NCI-H187 treated with DMSO at 0.1 percent for 48 hours (cell line): ENCODE data around the gene CLTCL1.
"Not testable (repeated sequence)": the region's sequence is repeated elsewhere in the genome, so short reads cannot be mapped to it uniquely, and the experiment has no call there.

Experiments
- DNase-seq: peaks from one replicate; lab custom pipeline; 2025; lab: John Stamatoyannopoulos, UW

Gene CLTCL1

DNA sequence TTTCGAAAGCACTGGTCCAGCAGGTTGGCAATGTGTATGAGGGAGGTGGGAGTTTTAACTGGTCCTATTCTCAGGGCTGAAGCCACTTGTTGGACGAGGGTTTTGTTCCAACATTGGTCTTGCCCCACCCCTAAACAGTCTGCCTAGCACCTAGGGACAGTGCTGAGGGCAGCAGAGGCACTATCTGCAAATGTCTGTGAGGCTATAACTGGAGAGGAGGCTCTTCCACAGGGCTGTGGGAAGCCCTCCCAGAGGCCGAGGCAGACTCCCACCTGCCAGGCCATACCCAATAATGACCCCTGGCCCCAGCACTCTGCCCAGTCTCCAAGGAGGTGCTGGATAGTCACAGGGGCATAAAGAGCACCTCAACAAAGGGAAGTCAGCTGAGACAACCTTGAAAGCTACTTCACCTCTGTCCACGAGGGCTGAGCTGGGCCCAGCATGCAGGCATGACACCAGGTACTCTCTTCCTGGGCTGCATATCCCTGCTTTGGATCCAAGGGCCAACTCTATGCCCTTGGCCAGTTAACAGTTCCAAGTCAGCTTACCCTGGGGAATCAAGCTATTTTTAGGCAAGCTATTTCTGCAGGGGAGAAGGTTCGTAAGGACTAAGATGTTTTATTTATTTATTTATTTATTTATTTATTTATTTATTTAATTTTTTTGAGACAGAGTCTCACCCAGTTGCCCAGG is 72.8 kb downstream of the CLTCL1 start:
- DNase-seq = no peak

DNA sequence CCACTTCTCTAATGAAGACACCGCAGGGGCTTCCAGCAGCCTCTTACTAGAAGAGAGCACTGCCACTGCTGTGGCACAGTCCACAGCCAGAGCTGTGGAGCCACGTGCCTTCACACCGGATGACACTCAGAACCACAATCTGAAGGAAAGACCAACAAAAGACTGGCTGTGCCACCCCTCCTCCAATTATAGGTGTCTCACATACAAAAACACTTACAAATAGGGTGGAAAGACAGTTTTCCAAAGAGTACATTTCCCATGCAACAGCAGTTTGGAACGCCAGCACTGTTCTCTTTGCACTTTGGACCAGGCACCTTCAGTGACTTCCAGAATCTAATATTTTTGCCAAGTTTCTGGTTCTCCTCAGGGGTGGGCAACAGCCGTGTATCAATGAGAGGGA is 74.9 kb downstream of the CLTCL1 start:
- DNase-seq = no peak

DNA sequence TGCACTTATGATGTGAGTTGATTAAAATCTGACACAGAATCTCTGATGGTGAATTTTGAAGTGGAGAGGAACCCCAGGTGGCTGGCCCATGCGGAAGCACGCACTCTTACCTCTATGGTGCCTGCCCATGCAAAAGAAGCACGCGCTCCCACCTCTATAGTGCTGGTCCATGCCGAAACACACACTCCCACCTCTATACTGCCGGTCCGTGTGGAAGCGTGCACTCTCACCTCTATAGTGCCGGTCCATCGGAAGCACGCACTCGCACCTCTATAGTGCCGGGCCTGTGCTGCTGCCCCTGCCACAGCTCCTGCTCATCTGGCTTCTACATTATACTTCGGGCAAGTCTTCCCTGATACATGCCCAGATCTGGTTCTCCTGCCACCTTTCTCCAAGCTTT is 76.2 kb downstream of the CLTCL1 start:
- no peak for DNase-seq

DNA sequence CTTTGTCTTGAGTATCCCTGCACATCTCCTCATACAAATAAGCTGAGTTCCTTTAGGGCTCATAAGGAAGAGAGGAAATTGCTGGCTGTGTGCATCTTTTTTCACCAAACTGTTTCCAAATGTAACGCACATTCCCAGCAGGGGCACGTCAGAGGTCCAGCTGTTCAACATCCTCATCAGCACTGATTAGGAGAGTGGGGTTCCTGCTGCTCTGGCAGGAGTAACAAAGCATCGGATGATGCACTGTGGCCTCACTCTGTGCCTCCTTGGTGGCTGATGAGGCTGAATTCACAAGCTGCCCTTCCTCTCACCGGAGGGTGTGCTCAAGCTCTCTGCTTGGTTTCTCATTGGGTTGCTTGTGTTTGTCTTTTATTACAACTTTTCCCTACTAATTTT is 77.4 kb downstream of the CLTCL1 start:
- no peak for DNase-seq

DNA sequence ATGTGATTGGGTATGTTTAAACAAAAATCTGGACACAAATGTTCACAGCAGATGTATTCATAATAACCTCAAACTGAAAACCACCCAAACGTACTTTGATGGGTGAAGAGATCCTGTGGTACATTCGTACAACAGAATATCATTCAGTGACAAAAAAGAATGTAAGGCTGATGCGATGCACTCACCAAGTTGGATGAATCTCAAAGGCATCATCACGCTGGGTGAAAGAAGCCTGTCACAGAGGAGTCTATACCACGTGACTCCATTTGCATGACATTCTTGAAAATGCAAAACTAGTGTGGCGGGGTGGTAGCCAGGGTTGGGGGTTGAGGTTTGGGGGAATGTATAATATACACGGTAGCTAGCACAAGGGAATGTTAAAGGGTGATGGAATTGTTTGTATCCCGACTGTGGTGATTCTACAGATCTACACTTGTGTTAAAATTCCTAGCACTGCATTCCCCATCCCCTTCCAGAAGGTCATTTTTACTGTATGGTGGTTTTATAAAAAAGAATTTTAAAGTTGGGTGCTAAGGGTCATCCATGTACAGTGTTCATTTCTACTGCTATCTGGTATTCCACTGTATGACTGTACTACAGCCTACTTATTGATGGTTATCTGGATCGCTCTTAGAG is 78.0 kb downstream of the CLTCL1 start:
- no peak for DNase-seq

DNA sequence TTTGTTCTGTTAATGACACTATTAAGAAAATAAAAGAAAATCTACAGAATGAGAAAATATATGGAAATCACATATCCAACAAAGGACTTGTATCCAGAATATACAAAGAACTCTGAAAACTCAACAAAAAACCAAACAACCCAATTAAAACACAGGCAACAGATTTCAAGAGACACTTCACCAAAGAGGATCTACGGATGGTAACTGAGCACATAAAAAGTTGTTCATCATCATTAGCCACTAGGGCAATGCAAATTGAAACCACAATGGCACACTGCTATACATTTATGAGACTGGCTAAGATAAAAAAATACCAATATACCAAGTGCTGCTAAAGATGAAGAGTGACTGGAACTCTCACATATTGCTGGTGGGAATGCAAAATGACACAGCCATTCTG is 78.5 kb downstream of the CLTCL1 start:
- DNase-seq = no peak

DNA sequence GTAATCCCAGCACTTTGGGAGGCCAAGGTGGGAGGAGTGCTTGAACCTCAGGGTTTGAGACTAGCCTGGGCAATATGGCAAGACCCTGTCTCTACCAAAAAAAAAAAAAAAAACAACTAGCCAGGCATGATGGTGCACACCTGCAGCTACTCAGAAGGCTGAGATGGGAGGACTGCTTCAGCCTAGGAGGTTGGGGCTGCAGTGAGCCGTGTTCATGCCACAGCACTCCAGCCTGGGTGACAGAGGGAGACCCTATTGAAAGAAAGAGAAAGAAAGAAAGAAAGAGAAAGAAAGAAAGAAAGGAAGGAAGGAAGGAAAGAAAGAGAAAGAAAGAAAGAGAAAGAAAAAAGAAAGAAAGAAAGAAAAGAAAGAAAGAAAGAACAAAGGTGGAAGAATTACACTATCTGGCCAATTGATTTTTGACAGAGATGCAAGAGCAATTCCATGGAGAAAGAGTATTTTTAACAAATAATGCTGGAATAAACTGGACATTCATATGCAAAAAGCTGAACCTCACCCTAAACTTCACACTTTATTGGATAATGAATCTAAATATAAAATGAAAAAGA is 79.1 kb downstream of the CLTCL1 start:
- no peak for DNase-seq

DNA sequence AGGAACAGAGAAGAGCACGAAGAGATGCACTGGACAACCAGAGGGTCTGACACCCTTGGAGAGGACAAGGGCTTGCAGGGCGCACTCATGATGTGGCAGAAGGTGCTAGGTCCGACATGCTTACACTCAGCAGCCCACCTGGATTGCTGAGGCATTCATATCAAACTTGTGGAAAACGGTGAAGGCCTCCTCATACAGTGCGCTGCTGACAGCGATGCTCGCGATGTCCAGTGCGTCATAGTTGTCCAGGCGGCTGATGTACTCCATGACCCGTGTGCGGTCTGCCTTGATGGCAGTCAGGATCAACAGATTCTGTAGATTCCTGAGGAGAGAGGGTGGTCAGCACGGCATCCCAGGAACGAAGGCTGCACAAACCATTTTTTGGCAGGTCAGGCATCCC is 81.3 kb downstream of the CLTCL1 start:
- no peak for DNase-seq

DNA sequence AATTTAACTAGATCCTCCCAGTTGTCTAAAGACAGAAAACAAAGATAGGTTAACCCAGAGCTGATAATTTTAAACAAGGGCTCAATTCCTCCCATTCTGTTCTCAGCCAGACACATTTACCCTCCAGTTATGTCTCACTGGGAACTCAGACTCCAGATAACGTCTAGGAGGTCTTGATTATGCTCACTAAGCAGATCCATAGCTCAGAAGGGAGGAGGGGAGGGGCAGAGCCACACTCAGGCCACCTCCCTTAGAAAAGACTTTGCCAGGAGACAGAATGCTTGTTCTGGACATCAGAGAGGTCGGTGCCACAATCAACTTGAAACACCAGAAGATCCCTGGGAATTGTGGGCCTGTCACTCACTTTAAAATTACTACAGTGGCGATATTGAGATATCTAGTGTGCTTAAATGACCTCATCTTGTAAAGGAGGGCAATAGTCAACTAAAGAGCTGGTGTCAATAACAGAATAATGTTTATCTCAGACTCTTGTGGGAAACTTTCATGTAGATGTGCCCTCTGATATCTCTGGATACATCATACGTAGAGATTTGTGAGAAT is 83.2 kb downstream of the CLTCL1 start:
- no peak for DNase-seq

DNA sequence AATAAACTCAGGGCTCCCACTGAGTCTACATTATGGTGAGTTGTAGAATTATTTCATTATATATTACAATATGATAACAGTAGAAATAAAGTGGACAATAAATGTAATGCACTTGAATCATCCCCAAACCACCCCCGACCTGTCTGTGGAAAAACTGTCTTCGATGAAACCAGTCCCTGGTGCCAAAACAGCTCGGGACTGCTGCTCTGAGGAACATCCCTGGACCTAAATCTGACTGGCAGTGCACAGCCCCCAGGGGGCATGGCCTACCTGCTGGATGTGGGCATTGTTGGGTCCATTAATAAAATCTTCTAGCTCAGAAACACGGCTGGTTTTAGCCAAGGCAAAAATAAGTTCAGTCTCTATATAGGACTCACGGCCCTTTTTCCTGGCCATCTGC is 83.6 kb downstream of the CLTCL1 start:
- no peak for DNase-seq

DNA sequence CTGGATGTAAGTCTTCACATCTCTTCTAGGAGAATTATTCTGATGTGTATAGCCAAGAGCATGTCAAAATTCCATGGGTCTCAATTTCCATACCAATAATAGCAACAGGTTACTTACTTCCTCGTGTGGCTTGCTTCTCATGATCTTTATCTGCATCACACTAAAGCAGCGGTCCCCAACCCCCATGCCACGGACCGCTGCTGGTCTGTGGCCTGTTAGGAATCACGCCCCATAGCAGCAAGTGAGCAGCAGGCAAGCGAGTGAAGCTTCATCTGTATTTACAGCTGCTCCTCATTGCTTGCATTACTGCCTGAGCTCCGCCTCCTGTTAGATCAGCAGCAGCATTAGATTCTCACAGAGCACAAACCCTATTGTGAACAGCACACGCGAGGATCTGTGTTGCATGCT is 84.1 kb downstream of the CLTCL1 start:
- no peak for DNase-seq

DNA sequence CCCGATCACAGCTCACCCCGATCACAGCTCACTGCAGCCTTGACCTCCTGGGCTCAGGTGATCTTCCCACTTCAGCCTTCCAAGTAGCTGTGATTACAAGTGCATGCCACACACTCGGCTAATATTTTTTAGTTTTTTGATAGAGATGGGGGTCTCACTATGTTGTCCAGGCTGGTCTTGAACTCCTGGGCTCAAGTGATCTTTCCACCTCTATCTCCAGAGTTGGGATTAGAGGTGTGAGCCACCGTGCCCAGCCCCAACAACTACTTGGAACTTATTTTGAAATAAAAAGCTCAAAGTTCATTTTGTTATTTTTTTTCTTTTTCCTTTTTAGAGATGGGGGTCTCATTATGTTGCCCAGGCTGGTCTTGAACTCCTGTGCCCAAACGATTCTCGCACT is 85.2 kb downstream of the CLTCL1 start:
- DNase-seq = no peak

DNA sequence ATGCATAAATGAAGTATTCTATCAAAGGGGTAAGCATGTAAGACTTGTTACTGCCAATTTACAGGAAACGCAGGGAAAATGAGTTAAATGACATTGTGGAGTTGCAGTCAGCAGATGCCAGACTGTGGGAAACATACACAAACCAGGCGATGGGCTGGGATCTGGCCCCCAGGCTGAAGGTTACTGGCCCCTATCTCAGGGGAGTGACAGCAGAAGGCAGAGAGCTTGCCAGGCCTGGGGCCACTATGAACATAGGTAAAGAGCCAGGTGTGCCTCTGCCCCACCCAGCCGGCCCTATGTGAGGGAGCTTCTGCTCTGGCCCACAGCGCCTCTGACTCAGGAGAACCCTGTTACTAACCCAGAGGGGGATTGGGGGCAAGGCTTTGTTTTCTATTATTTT is 86.9 kb downstream of the CLTCL1 start:
- DNase-seq = no peak

DNA sequence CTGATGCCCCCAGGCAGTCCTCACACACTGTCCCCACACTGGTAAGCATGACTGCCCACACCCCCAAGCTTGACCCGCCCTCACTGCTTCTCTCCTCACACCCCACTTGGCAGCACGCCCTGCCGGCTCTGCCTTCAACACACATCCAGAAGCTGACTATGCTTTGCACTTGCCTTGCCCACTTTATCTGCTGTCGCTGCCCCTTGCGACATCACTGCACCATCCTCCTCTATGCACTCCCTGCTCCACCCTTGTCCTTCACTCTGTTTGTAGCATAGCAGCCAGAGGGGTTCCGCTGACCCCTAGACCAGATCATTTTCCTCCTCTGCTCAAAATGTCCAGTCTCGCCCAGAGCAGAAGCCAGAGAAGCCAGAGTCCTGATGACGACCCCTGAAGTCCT is 87.7 kb downstream of the CLTCL1 start:
- DNase-seq = no peak

DNA sequence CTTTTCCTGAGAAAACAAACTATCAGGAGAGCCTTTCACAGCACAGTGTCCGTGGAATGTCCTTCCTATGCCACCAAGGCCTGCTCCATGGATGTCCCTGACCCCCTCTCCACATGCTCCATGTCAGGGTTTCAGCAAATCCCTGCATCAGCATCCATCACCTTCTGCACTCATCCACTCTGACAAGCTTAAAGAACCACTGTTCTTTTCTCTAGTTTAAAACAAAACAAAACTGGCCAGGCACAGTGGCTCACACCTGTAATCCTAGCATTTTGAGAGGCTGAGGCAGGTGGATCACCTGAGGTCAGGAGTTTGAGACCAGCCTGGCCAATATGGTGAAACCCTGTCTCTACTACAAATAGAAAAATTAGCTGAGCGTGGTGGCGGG is 88.7 kb downstream of the CLTCL1 start:
- not testable (repeated sequence) for DNase-seq

DNA sequence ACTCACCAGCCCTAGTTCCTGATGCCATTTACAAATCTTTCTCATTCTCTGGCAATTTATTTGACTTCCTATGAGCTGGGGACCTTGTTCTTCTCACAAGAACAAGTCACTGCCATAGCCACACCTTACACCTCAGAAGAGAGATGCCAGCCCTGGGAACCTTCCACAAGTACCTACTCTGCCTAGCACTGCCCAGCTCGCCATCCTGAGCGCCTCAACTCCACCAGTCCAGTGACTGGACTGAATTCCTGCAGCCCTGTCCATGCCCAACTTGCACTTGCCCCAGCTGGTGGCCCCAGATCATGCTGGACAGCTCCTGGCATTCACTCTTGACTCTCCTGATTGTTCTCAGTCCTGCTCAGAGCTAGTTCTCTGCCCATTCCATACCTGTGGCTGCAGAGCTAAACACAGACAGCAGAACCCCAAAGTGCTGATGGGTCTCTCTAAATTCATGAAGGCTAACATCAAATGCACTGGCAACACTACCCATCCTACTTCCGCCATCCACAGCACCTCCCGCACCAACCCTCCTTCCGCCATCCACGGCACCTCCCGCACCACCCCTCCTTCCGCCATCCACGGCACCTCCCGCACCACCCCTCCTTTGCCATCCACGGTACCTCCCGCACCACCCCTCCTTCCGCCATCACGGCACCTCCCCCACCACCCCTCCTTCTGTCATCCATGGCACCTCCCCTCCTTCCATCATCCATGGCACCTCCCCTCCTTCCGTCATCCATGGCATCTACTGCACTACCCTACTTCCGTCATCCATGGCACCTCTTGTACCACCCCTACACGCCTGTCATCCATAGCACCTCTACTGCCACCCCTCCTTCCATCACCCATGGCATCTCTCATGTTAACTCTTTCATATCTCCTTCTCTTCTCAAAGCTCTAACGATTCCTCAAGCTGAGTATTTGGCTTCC is 89.4 kb downstream of the CLTCL1 start:
- no peak for DNase-seq

DNA sequence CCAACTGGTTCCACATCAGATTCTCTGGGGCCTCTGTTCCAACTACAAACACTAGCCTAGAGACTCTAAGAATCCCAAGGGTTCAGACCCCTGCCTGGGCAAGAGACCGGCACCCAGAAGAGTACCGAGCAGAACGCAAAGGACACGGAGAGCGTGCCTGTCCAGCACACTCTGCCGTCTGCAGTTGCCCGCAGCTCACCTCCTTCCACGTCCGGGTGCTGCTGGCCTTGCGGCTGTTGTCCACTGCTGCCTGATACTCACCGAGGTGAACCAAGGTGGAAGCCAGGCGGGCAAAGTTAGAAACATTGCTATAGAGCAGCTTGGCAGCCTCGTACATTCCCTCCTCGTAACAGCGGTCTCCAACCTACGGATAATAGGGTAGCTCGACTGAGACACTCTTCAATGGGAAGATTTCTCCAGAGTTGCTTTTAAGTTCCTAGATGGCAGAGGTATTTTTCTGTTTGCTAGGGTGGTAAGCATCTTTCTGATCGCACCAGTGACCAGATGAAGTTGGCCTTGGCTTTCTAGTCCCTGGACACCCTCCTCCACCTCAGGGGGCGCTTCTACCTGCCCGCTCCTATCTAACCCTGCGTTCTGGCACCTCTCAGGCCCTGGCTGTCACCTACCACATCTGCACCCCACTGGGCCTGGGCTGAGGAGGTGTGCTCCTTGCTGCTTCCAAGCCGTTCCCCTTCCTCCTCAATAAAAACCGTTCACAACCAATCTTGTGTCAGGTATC is 90.2 kb downstream of the CLTCL1 start:
- DNase-seq = no peak

DNA sequence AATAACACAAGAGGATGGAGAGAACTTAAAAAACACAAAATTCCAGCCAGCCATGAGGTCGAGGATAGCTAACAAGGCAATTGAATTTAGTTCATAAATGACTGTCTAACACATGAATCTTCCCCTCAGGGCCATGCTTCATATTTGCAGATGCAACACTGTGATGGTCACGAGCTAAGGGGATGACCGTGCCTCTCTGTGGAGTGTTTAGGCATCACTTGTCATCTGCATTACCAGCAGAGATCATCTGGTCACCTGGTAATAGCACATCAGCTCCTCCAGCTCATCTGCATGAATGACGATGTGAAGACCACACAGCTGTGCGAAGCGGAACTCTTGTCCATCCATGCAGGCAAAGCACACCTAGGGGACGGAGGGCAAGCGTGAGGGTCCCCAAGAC is 92.0 kb downstream of the CLTCL1 start:
- DNase-seq = no peak

DNA sequence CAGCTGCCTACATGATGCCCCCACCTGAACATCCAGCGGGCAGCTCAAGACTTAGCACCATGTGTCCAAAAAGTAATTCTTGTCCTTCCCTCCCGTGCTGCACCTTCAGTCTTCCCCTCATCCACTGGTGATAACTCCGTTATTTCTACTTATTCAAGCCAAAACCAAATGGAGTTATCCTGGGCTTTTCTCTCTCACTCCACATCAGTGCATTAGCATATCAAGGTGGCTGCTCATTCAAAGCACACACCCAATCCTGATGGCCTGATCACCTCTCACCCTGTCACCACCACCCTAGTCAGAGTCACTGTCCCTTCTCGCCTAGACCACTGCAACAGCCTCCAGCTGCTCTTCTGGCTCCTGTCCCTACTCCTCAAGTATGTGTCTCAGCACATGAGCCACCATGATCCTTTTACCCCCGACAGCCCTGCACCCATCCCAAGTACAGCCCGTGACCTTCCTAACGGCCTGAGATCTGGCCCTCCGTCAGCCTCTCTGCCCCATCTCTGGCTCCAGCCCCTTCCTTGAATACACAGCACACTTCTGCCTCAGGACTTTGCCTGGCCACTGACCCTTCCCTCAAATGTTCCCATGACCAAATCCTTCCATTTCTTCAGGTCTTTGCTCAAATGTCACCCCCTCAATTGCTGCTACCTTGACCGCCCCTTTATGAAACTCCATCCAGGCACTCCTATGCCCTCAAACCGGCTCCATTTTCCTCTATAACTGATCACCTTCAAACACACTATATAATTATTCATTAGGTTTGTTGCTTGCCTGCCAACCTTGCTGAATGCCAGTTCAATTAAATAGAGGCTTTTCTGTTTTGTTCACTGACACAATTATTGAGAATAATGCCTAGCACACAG is 93.3 kb downstream of the CLTCL1 start:
- DNase-seq = no peak

DNA sequence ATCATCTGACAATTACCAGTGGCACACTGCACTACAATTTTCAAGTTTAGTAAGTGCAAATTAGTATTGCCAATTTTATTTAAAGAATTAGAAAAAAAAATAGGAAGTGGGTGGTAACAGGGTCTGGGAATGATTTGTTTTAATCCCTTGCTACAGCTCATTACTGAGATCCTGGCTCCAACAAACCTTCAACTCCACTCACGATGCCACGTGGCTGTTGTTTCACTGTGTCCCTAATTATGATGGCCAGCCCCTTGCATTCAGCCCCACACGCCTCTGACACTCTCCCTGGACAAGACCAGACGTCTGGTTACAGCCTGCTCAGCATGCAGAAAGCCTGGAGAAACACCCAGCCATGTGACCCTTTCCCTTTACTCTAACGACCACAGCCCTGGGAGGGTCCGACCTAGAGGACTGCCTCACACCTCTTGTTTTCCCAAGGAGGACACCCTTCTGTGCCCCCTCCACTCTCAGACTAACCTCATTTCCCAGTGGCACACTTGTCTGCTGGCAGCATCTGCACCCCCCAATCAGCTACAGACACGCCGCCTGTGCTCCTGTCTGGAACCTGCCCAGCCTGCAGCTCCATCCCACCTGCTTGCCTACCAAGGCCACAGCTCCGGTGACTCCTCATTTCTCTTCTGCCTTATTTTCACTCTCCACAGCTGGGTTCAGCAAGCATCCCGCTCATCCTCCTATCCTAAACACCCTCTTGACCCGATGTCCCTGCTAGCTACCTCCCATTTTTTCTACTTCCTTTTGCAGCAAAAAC is 94.5 kb downstream of the CLTCL1 start:
- DNase-seq = no peak
